HepG2 (cell line): Measurements from ENCODE around the gene PALM. TPM values are rescaled to one million over a fixed set of nuclear protein-coding genes. Genes with fewer than 3 reads are reported as not detected.
A peak's percentile ranks its signal among the peaks of the same experiment; 100 is the strongest.

Experiments
- CAMTA2 ChIP-seq: sonication (generic); formaldehyde crosslinking; IDR thresholded peaks from 2 replicates; pipeline ENCODE4 v1.4.0; 2020; ENCODE audit warnings: mild to moderate bottlenecking, missing genetic modification reagents, borderline replicate concordance
- ERF ChIP-seq: IDR thresholded peaks from 2 replicates; pipeline ENCODE4 v1.6.1; 2018; ENCODE audit warnings: missing biosample characterization, missing genetic modification reagents
- HNF4A ChIP-seq: sonication (generic); formaldehyde crosslinking; IDR thresholded peaks from 2 replicates; pipeline ENCODE4 v1.4.0; 2020; ENCODE audit warnings: missing genetic modification reagents
- ISL2 ChIP-seq: sonication (generic); formaldehyde crosslinking; IDR thresholded peaks from 2 replicates; pipeline ENCODE4 v1.5.0; 2020; ENCODE audit warnings: missing genetic modification reagents
- MAX ChIP-seq: IDR thresholded peaks from 2 replicates; pipeline ENCODE4 v1.6.1; 2012; ENCODE audit warnings: inconsistent platforms
- NONO ChIP-seq, 2 experiments: fragments of 450-650 bp in 1 of 2; sonication (generic) in 1 of 2; formaldehyde crosslinking in 1 of 2; IDR thresholded peaks in 1 of 2; conservative IDR thresholded peaks in 1 of 2; 2 replicates each; pipeline versions ENCODE4 v1.6.1 to v1.8.0; 2017 to 2022; ENCODE audit warnings: mild to moderate bottlenecking in 1 of 2, missing genetic modification reagents in 1 of 2, moderate library complexity in 1 of 2
- PRDM4 ChIP-seq: sonication (generic); formaldehyde crosslinking; IDR thresholded peaks from 2 replicates; pipeline ENCODE4 v1.9.0; 2021; ENCODE audit warnings: missing genetic modification reagents, borderline replicate concordance
- RERE ChIP-seq: IDR thresholded peaks from 2 replicates; pipeline ENCODE4 v1.6.1; 2016; ENCODE audit warnings: low read depth, missing genetic modification reagents, missing compliant biosample characterization
- SAP130 ChIP-seq: IDR thresholded peaks from 2 replicates; pipeline ENCODE4 v1.6.1; 2016; ENCODE audit warnings: low read depth
- SKIL ChIP-seq: sonication (generic); formaldehyde crosslinking; IDR thresholded peaks from 2 replicates; pipeline ENCODE4 v1.8.0; 2022; ENCODE audit warnings: missing genetic modification reagents, mild to moderate bottlenecking, moderate library complexity, borderline replicate concordance
- ZNF264 ChIP-seq: sonication (generic); formaldehyde crosslinking; IDR thresholded peaks from 2 replicates; pipeline ENCODE4 v1.4.0; 2020; ENCODE audit warnings: missing genetic modification reagents
- ZNF317 ChIP-seq: sonication (generic); formaldehyde crosslinking; IDR thresholded peaks from 2 replicates; pipeline ENCODE4 v1.5.0; 2020; ENCODE audit warnings: mild to moderate bottlenecking, missing genetic modification reagents
- ZNF609 ChIP-seq: sonication (generic); formaldehyde crosslinking; IDR thresholded peaks from 2 replicates; pipeline ENCODE4 v1.4.0; 2020; ENCODE audit warnings: mild to moderate bottlenecking, missing genetic modification reagents, borderline replicate concordance
- ZNF660 ChIP-seq: sonication (generic); formaldehyde crosslinking; IDR thresholded peaks from 2 replicates; pipeline ENCODE4 v1.5.1; 2020; ENCODE audit warnings: mild to moderate bottlenecking, low read depth, missing genetic modification reagents, borderline replicate concordance
- polyA plus RNA-seq, 8 experiments: library from polyadenylated mRNA; depleted of rRNA in 3 of 8; stranded (reverse) in 7 of 8; unstranded in 1 of 8; fragments of >200 nt; fragmentation: Illumina TruSeq in 4 of 8; extraction: Trizol in 4 of 8; gene quantifications; 2 replicates each; pipeline versions ENCODE4 v1.2.1 to v1.2.3, GENCODE V29; 2011 to 2016; ENCODE audit warnings: low read depth in 4 of 8, missing spikeins in 1 of 8, mixed read lengths in 1 of 8; ENCODE audit not compliant: insufficient read depth in 1 of 8
- total RNA-seq, 5 experiments: library from RNA; depleted of rRNA; stranded (reverse); fragments of >200 nt; fragmentation: Illumina TruSeq; extraction: Trizol; gene quantifications; 2 replicates each; pipeline ENCODE4 v1.2.3, GENCODE V29; 2016; ENCODE audit warnings: low read depth in 1 of 5

The PALM gene
- total and polyA plus RNA-seq, 2 of the 13 experiments (the other 11 are each of a cell fraction or from before 2014, with no cell fraction given) = 4.0 to 9.7 TPM

- TF ChIP-seq ZNF660 (no peak), ZNF317 (CRISPR knock-in tag) (no peak), MAX (peak; percentile 28; the same call in 1 of the 2 replicates), HNF4A (CRISPR knock-in tag) (peak; percentile 36; the same call in 1 of the 2 replicates), CAMTA2 (CRISPR knock-in tag) (no peak), ISL2 (CRISPR knock-in tag) (no peak), ERF (CRISPR knock-in tag) (peak; percentile 20; the same call in 1 of the 2 replicates), ZNF264 (CRISPR knock-in tag) (0 out of 2 replicates have a peak, but pooled peaks have one; percentile 18), RERE (CRISPR knock-in tag) (no peak), PRDM4 (CRISPR knock-in tag) (no peak), SAP130 (CRISPR knock-in tag) (peak; percentile 18; the same call in 1 of the 2 replicates), ZNF609 (0 out of 2 replicates have a peak, but pooled peaks have one; percentile 22), NONO (IDR thresholded peaks at IDR 0.05) (no peak), NONO (CRISPR knock-in tag; conservative IDR thresholded peaks at IDR 0.05) (peak; percentile 41; the same call in 1 of the 2 replicates), SKIL (CRISPR knock-in tag) (0 out of 2 replicates have a peak, but pooled peaks have one; percentile 19)
These were observed 80.9 kb downstream of the PALM start (continued) for GRCh38 chr19:789701-790060.
